ENCODE data around the gene SLC1A1. TPM values are rescaled to one million over a fixed set of nuclear protein-coding genes. Genes with fewer than 3 reads are reported as not detected.

Gene SLC1A1
- total RNA-seq (2021; ENCODE audit: unreplicated experiment), result 0.05 TPM
- not detected for polyA plus RNA-seq (2012; ENCODE audit: insufficient read length)
- percentile 6 among the genes with signal in this experiment for Bru-seq, nascent RNA
- BruChase-seq, experiment 1, labeled RNA remaining after a 2-hour chase, result percentile 7 among the genes with signal in this experiment
- percentile 13 among the genes with signal in this experiment for BruChase-seq, experiment 2, labeled RNA remaining after a 6-hour chase
- long read RNA-seq, result 0 reads

GRCh38 chr9:4489919-4490704 is at the start of gene SLC1A1:
Gene SLC1A1 (plus strand): TSS chr9:4490468. CDS start chr9:4490680, 212 bp downstream.
- in situ Hi-C loops (cut with HindIII; ENCODE audit: low pct_unique_long_range_greater_than_20kb, low sequenced_read_pairs), result no loop called here

GRCh38 chr9:4442806-4443205 is 47.5 kb upstream of the SLC1A1 start:
- TF ChIP-seq TCF7L2 (IDR thresholded peaks at IDR 0.05; ENCODE audit: low read depth, low read length) (no peak), SIN3A (IDR thresholded peaks at IDR 0.05; ENCODE audit: borderline replicate concordance, insufficient read depth, low read depth, low read length) (no peak), CTCF (IDR thresholded peaks at IDR 0.05) (no peak), POLR2AphosphoS5 (IDR thresholded peaks at IDR 0.05; ENCODE audit: low read depth, low read length) (no peak), REST (IDR thresholded peaks at IDR 0.05; ENCODE audit: insufficient read depth in 1 of 2, low read depth in 2 of 2, low read length in 1 of 2) (no peak)
- ATAC-seq (no peak), DNase-seq (ENCODE audit: low read depth, low spot score) (no peak)
- no peaks in the 10 kb centered on the region for H3K27me3 ChIP-seq (ENCODE audit: control insufficient read depth, insufficient read depth, low read length)
- BruUV-seq (replicated peaks), result no TSS peak
- H3K4me1 ChIP-seq (ENCODE audit: control insufficient read depth, insufficient read depth, low read length), result no peaks in the 10 kb centered on the region
- no peaks in the 10 kb centered on the region for H3K36me3 ChIP-seq (ENCODE audit: control insufficient read depth, insufficient read depth, low read length)
- CTCF ChIA-PET, result no interaction called here
- in situ Hi-C loops (cut with HindIII; ENCODE audit: low pct_unique_long_range_greater_than_20kb, low sequenced_read_pairs), result no loop called here
- H3K27ac ChIP-seq (ENCODE audit: low read length), result no peak overlapping the region
- H3K9me3 ChIP-seq (ENCODE audit: control insufficient read depth, insufficient read depth, low read depth, low read length), result no peaks in the 10 kb centered on the region
- POLR2A ChIA-PET, result no interaction called here
- intact Hi-C loops (cut with micrococcal nuclease; ENCODE audit: unreplicated experiment), result no loop called here
- no peak overlapping the region for H3K4me3 ChIP-seq (ENCODE audit: low read depth in 2 of 2, low read length in 2 of 2)

More at GRCh38 chr9:4489919-4490704, at the start of gene SLC1A1:
- Histone ChIP-seq H3K4me3 (ENCODE audit: low read depth in 2 of 2, low read length in 2 of 2) (peak within 1 kb of the TSS; percentile 33), H3K36me3 (ENCODE audit: control insufficient read depth, insufficient read depth, low read length) (no peaks in the 10 kb centered on the region; the same call in 1 of the 2 replicates), H3K4me1 (ENCODE audit: control insufficient read depth, insufficient read depth, low read length) (no peaks in the 10 kb centered on the region), H3K9me3 (ENCODE audit: control insufficient read depth, insufficient read depth, low read depth, low read length) (no peaks in the 10 kb centered on the region), H3K27me3 (ENCODE audit: control insufficient read depth, insufficient read depth, low read length) (no peaks in the 10 kb centered on the region), H3K27ac (ENCODE audit: low read length) (no peak within 1 kb of the TSS)
- no TSS peak for BruUV-seq (replicated peaks)
- ATAC-seq (peak; percentile 82), DNase-seq (ENCODE audit: low read depth, low spot score) (no peak)
- TF ChIP-seq TCF7L2 (IDR thresholded peaks at IDR 0.05; ENCODE audit: low read depth, low read length) (no peak), POLR2AphosphoS5 (IDR thresholded peaks at IDR 0.05; ENCODE audit: low read depth, low read length) (no peak), REST (IDR thresholded peaks at IDR 0.05; ENCODE audit: insufficient read depth in 1 of 2, low read depth in 2 of 2, low read length in 1 of 2) (no peak), SIN3A (IDR thresholded peaks at IDR 0.05; ENCODE audit: borderline replicate concordance, insufficient read depth, low read depth, low read length) (no peak)
- ChIA-PET CTCF (no interaction called here), POLR2A (no interaction called here)
- intact Hi-C loops (cut with micrococcal nuclease; ENCODE audit: unreplicated experiment), result no loop called here

Data from Panc1 (cell line).